ENCODE data around the gene STK32B.

The STK32B gene

GRCh38 chr4:5446595-5447226 lies 395.4 kb downstream of the STK32B start:
- DNase-seq (ENCODE audit: low read depth), result no peak

- DNase-seq (ENCODE audit: low read depth), result no peak
Measured at GRCh38 chr4:5447755-5448154, 396.5 kb downstream of the STK32B start.

GRCh38 chr4:5448221-5448620 lies 396.9 kb downstream of the STK32B start:
- no peak for DNase-seq (ENCODE audit: low read depth)

GRCh38 chr4:5451243-5451642 lies 400.0 kb downstream of the STK32B start:
- no peak for DNase-seq (ENCODE audit: low read depth)

- no peak for DNase-seq (ENCODE audit: low read depth)
Measured at GRCh38 chr4:5452156-5452555, 400.9 kb downstream of the STK32B start.

- DNase-seq (ENCODE audit: low read depth), result no peak
Measured at GRCh38 chr4:5455003-5455585, 403.8 kb downstream of the STK32B start.

- no peak for DNase-seq (ENCODE audit: low read depth)
Measured at GRCh38 chr4:5456296-5456845, 405.1 kb downstream of the STK32B start.

- DNase-seq (ENCODE audit: low read depth), result no peak
Measured at GRCh38 chr4:5458676-5459075, 407.4 kb downstream of the STK32B start.

GRCh38 chr4:5459236-5459635 lies 408.0 kb downstream of the STK32B start:
- DNase-seq (ENCODE audit: low read depth), result no peak

- DNase-seq (ENCODE audit: low read depth), result no peak
Measured at GRCh38 chr4:5460106-5460801, 409.0 kb downstream of the STK32B start.

- DNase-seq (ENCODE audit: low read depth), result no peak
Measured at GRCh38 chr4:5461477-5461876, 410.2 kb downstream of the STK32B start.

GRCh38 chr4:5462254-5462835 lies 411.1 kb downstream of the STK32B start:
- DNase-seq (ENCODE audit: low read depth), result no peak

- no peak for DNase-seq (ENCODE audit: low read depth)
Measured at GRCh38 chr4:5462896-5463295, 411.6 kb downstream of the STK32B start.

- no peak for DNase-seq (ENCODE audit: low read depth)
Measured at GRCh38 chr4:5463361-5463760, 412.1 kb downstream of the STK32B start.

GRCh38 chr4:5463936-5464650 lies 412.8 kb downstream of the STK32B start:
- DNase-seq (ENCODE audit: low read depth), result no peak

- no peak for DNase-seq (ENCODE audit: low read depth)
Measured at GRCh38 chr4:5465529-5465928, 414.2 kb downstream of the STK32B start.

- DNase-seq (ENCODE audit: low read depth), result no peak
Measured at GRCh38 chr4:5465956-5466355, 414.7 kb downstream of the STK32B start.

GRCh38 chr4:5467111-5467510 lies 415.8 kb downstream of the STK32B start:
- no peak for DNase-seq (ENCODE audit: low read depth)

GRCh38 chr4:5469151-5469775 lies 418.0 kb downstream of the STK32B start:
- DNase-seq (ENCODE audit: low read depth), result no peak

GRCh38 chr4:5469861-5470260 lies 418.6 kb downstream of the STK32B start:
- DNase-seq (ENCODE audit: low read depth), result no peak

- no peak for DNase-seq (ENCODE audit: low read depth)
Measured at GRCh38 chr4:5470318-5471198, 419.3 kb downstream of the STK32B start.

Data from stimulated activated CD4-positive, alpha-beta T cell treated with anti-CD3 and anti-CD28 coated beads, Interleukin-2, amount 100 ng/mL, for 4 hours (primary cell).